ENCODE results near the gene C12orf42.

C12orf42 gene

GRCh38 chr12:103422746-103423515, 72.8 kb downstream of the C12orf42 start:
- H3K36me3 ChIP-seq (ENCODE audit: control insufficient read depth in 1 of 2, insufficient read depth in 2 of 2, low read length in 2 of 2), result no peaks in the 10 kb centered on the region
- no peaks in the 10 kb centered on the region for H3K27me3 ChIP-seq (ENCODE audit: low read depth, low read length)
- H3K9me3 ChIP-seq (ENCODE audit: control insufficient read depth in 1 of 2, low read length in 2 of 2), result peaks cover 0 to 3% of the 10 kb centered on the region in 2 donors
- H3K4me3 ChIP-seq (ENCODE audit: low read depth in 1 of 2, low read length in 2 of 2), result no peak overlapping the region
- no peak overlapping the region for H3K27ac ChIP-seq (ENCODE audit: low read length)
- no peaks in the 10 kb centered on the region for H3K4me1 ChIP-seq (ENCODE audit: control insufficient read depth in 1 of 2, insufficient read depth in 2 of 2, low read length in 2 of 2)

GRCh38 chr12:103422328-103422727, 73.4 kb downstream of the C12orf42 start:
- no peaks in the 10 kb centered on the region for H3K36me3 ChIP-seq (ENCODE audit: control insufficient read depth in 1 of 2, insufficient read depth in 2 of 2, low read length in 2 of 2)
- H3K4me1 ChIP-seq (ENCODE audit: control insufficient read depth in 1 of 2, insufficient read depth in 2 of 2, low read length in 2 of 2), result no peaks in the 10 kb centered on the region
- peaks cover 0 to 3% of the 10 kb centered on the region in 2 donors for H3K9me3 ChIP-seq (ENCODE audit: control insufficient read depth in 1 of 2, low read length in 2 of 2)
- no peak overlapping the region for H3K27ac ChIP-seq (ENCODE audit: low read length)
- H3K4me3 ChIP-seq (ENCODE audit: low read depth in 1 of 2, low read length in 2 of 2), result no peak overlapping the region
- no peaks in the 10 kb centered on the region for H3K27me3 ChIP-seq (ENCODE audit: low read depth, low read length)

GRCh38 chr12:103421402-103421801, 74.4 kb downstream of the C12orf42 start:
- H3K4me1 ChIP-seq (ENCODE audit: control insufficient read depth in 1 of 2, insufficient read depth in 2 of 2, low read length in 2 of 2), result no peaks in the 10 kb centered on the region
- H3K4me3 ChIP-seq (ENCODE audit: low read depth in 1 of 2, low read length in 2 of 2), result no peak overlapping the region
- H3K36me3 ChIP-seq (ENCODE audit: control insufficient read depth in 1 of 2, insufficient read depth in 2 of 2, low read length in 2 of 2), result no peaks in the 10 kb centered on the region
- H3K9me3 ChIP-seq (ENCODE audit: control insufficient read depth in 1 of 2, low read length in 2 of 2), result peaks cover 0 to 3% of the 10 kb centered on the region in 2 donors
- H3K27ac ChIP-seq (ENCODE audit: low read length), result no peak overlapping the region
- no peaks in the 10 kb centered on the region for H3K27me3 ChIP-seq (ENCODE audit: low read depth, low read length)

- Histone ChIP-seq H3K4me3 (ENCODE audit: low read depth in 1 of 2, low read length in 2 of 2) (no peak overlapping the region), H3K9me3 (ENCODE audit: control insufficient read depth in 1 of 2, low read length in 2 of 2) (peaks cover 0 to 2% of the 10 kb centered on the region in 2 donors), H3K27ac (ENCODE audit: low read length) (no peak overlapping the region), H3K36me3 (ENCODE audit: control insufficient read depth in 1 of 2, insufficient read depth in 2 of 2, low read length in 2 of 2) (no peaks in the 10 kb centered on the region), H3K27me3 (ENCODE audit: low read depth, low read length) (no peaks in the 10 kb centered on the region), H3K4me1 (ENCODE audit: control insufficient read depth in 1 of 2, insufficient read depth in 2 of 2, low read length in 2 of 2) (no peaks in the 10 kb centered on the region)
Observed at GRCh38 chr12:103415681-103416080, 80.1 kb downstream of the C12orf42 start.

- Histone ChIP-seq H3K4me3 (ENCODE audit: low read depth in 1 of 2, low read length in 2 of 2) (no peak overlapping the region), H3K27me3 (ENCODE audit: low read depth, low read length) (no peaks in the 10 kb centered on the region), H3K9me3 (ENCODE audit: control insufficient read depth in 1 of 2, low read length in 2 of 2) (no peaks in the 10 kb centered on the region), H3K36me3 (ENCODE audit: control insufficient read depth in 1 of 2, insufficient read depth in 2 of 2, low read length in 2 of 2) (no peaks in the 10 kb centered on the region), H3K4me1 (ENCODE audit: control insufficient read depth in 1 of 2, insufficient read depth in 2 of 2, low read length in 2 of 2) (no peaks in the 10 kb centered on the region), H3K27ac (ENCODE audit: low read length) (no peak overlapping the region)
Observed at GRCh38 chr12:103401421-103401820, 94.3 kb downstream of the C12orf42 start.

- Histone ChIP-seq H3K4me3 (ENCODE audit: low read depth in 1 of 2, low read length in 2 of 2) (no peak overlapping the region), H3K27ac (ENCODE audit: low read length) (no peak overlapping the region), H3K27me3 (ENCODE audit: low read depth, low read length) (no peaks in the 10 kb centered on the region), H3K4me1 (ENCODE audit: control insufficient read depth in 1 of 2, insufficient read depth in 2 of 2, low read length in 2 of 2) (no peaks in the 10 kb centered on the region), H3K9me3 (ENCODE audit: control insufficient read depth in 1 of 2, low read length in 2 of 2) (no peaks in the 10 kb centered on the region), H3K36me3 (ENCODE audit: control insufficient read depth in 1 of 2, insufficient read depth in 2 of 2, low read length in 2 of 2) (no peaks in the 10 kb centered on the region)
Observed at GRCh38 chr12:103399986-103400385, 95.8 kb downstream of the C12orf42 start.

- Histone ChIP-seq H3K36me3 (ENCODE audit: control insufficient read depth in 1 of 2, insufficient read depth in 2 of 2, low read length in 2 of 2) (no peaks in the 10 kb centered on the region), H3K4me3 (ENCODE audit: low read depth in 1 of 2, low read length in 2 of 2) (no peak overlapping the region), H3K4me1 (ENCODE audit: control insufficient read depth in 1 of 2, insufficient read depth in 2 of 2, low read length in 2 of 2) (no peaks in the 10 kb centered on the region), H3K27ac (ENCODE audit: low read length) (no peak overlapping the region), H3K27me3 (ENCODE audit: low read depth, low read length) (no peaks in the 10 kb centered on the region), H3K9me3 (ENCODE audit: control insufficient read depth in 1 of 2, low read length in 2 of 2) (peaks cover 0 to 5% of the 10 kb centered on the region in 2 donors)
Observed at GRCh38 chr12:103397536-103397935, 98.2 kb downstream of the C12orf42 start.

- H3K4me1 ChIP-seq (ENCODE audit: control insufficient read depth in 1 of 2, insufficient read depth in 2 of 2, low read length in 2 of 2), result no peaks in the 10 kb centered on the region
- H3K36me3 ChIP-seq (ENCODE audit: control insufficient read depth in 1 of 2, insufficient read depth in 2 of 2, low read length in 2 of 2), result no peaks in the 10 kb centered on the region
- H3K9me3 ChIP-seq (ENCODE audit: control insufficient read depth in 1 of 2, low read length in 2 of 2), result peaks cover 0 to 14% of the 10 kb centered on the region in 2 donors
- H3K4me3 ChIP-seq (ENCODE audit: low read depth in 1 of 2, low read length in 2 of 2), result no peak overlapping the region
- H3K27me3 ChIP-seq (ENCODE audit: low read depth, low read length), result no peaks in the 10 kb centered on the region
- no peak overlapping the region for H3K27ac ChIP-seq (ENCODE audit: low read length)
Observed at GRCh38 chr12:103392722-103393121, 103.0 kb downstream of the C12orf42 start.

- H3K27ac ChIP-seq (ENCODE audit: low read length), result no peak overlapping the region
- no peaks in the 10 kb centered on the region for H3K36me3 ChIP-seq (ENCODE audit: control insufficient read depth in 1 of 2, insufficient read depth in 2 of 2, low read length in 2 of 2)
Observed at GRCh38 chr12:103391103-103391502, 104.7 kb downstream of the C12orf42 start.

GRCh38 chr12:103387385-103387784, 108.4 kb downstream of the C12orf42 start:
- Histone ChIP-seq H3K27ac (ENCODE audit: low read length) (no peak overlapping the region), H3K36me3 (ENCODE audit: control insufficient read depth in 1 of 2, insufficient read depth in 2 of 2, low read length in 2 of 2) (no peaks in the 10 kb centered on the region), H3K27me3 (ENCODE audit: low read depth, low read length) (no peaks in the 10 kb centered on the region), H3K4me3 (ENCODE audit: low read depth in 1 of 2, low read length in 2 of 2) (no peak overlapping the region), H3K4me1 (ENCODE audit: control insufficient read depth in 1 of 2, insufficient read depth in 2 of 2, low read length in 2 of 2) (no peaks in the 10 kb centered on the region), H3K9me3 (ENCODE audit: control insufficient read depth in 1 of 2, low read length in 2 of 2) (peaks cover 0 to 7% of the 10 kb centered on the region in 2 donors)

More at GRCh38 chr12:103391103-103391502, 104.7 kb downstream of the C12orf42 start:
- Histone ChIP-seq H3K4me3 (ENCODE audit: low read depth in 1 of 2, low read length in 2 of 2) (no peak overlapping the region), H3K4me1 (ENCODE audit: control insufficient read depth in 1 of 2, insufficient read depth in 2 of 2, low read length in 2 of 2) (no peaks in the 10 kb centered on the region), H3K27me3 (ENCODE audit: low read depth, low read length) (no peaks in the 10 kb centered on the region), H3K9me3 (ENCODE audit: control insufficient read depth in 1 of 2, low read length in 2 of 2) (peaks cover 0 to 14% of the 10 kb centered on the region in 2 donors)

- no peaks in the 10 kb centered on the region for H3K27me3 ChIP-seq (ENCODE audit: low read depth, low read length)
- H3K36me3 ChIP-seq (ENCODE audit: control insufficient read depth in 1 of 2, insufficient read depth in 2 of 2, low read length in 2 of 2), result no peaks in the 10 kb centered on the region
- H3K9me3 ChIP-seq (ENCODE audit: control insufficient read depth in 1 of 2, low read length in 2 of 2), result no peaks in the 10 kb centered on the region
- H3K4me1 ChIP-seq (ENCODE audit: control insufficient read depth in 1 of 2, insufficient read depth in 2 of 2, low read length in 2 of 2), result no peaks in the 10 kb centered on the region
- H3K4me3 ChIP-seq (ENCODE audit: low read depth in 1 of 2, low read length in 2 of 2), result no peak overlapping the region
- H3K27ac ChIP-seq (ENCODE audit: low read length), result no peak overlapping the region
Observed at GRCh38 chr12:103386451-103386850, 109.3 kb downstream of the C12orf42 start.
